Central memory CD4-positive, alpha-beta T cell (primary cell): Measurements from ENCODE around the gene VAV3.
"Not testable (repeated sequence)": the region's sequence is repeated elsewhere in the genome, so short reads cannot be mapped to it uniquely, and the experiment has no call there.

Experiments
- DNase-seq: peaks from one replicate; pipeline ENCODE4 v3.0.0; 2022
- total RNA-seq, 3 experiments: gene quantifications; one replicate each; lab custom pipeline; 2026; lab: John Stamatoyannopoulos, UW

Gene VAV3, protein sequence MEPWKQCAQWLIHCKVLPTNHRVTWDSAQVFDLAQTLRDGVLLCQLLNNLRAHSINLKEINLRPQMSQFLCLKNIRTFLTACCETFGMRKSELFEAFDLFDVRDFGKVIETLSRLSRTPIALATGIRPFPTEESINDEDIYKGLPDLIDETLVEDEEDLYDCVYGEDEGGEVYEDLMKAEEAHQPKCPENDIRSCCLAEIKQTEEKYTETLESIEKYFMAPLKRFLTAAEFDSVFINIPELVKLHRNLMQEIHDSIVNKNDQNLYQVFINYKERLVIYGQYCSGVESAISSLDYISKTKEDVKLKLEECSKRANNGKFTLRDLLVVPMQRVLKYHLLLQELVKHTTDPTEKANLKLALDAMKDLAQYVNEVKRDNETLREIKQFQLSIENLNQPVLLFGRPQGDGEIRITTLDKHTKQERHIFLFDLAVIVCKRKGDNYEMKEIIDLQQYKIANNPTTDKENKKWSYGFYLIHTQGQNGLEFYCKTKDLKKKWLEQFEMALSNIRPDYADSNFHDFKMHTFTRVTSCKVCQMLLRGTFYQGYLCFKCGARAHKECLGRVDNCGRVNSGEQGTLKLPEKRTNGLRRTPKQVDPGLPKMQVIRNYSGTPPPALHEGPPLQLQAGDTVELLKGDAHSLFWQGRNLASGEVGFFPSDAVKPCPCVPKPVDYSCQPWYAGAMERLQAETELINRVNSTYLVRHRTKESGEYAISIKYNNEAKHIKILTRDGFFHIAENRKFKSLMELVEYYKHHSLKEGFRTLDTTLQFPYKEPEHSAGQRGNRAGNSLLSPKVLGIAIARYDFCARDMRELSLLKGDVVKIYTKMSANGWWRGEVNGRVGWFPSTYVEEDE
- total RNA-seq: 4.1 to 42.7 (median 18.1) reads per million in 3 experiments

DNA sequence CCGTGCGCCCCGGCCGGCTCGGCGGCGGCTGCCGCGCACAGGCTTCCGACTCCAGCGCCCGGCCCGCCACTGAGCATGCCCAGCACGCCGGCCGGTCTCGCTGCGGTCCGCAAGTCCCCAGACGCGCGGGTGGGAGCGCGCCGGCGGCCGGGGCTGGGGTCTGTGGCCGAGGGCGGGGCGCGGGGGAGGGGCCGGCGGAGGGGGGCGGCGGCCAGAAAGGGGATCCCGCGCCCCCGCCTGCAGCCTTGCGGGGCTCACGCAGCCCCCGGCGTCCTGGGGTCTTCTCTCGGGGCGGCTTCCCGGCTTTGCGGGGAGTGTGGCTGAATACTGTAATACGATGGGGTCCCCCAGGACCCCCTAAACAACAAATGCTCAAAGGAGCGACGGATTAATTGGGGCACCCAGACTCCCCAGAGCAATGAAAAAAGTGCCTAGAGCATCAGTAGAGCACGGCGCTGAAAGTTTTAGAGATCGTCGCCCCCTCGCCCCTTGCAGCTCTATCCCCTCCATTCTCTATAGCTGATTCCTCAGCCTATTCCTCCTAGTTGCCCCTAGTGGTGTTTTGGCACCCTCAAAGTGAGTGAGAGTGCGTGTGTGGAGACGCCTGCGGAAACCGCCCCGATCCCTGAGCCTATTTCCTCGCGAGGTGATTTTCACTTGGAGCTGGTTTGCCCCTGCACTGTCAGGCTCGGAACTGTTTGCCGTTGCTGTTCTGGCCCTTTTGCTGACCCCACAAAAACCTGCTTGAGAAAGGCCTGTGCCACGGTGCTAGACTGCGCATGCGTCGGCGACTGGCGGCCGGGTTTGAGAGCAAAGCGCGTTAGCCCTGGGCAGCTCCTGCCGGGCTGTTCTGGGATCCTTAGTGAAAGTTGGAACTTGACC lies at the start of gene VAV3:
VAV3 (minus strand) TSS at position 71 of the 882 bp plus-strand sequence. CDS start 311 bp downstream, outside the sequence.
- peak; percentile 27 for DNase-seq

DNA sequence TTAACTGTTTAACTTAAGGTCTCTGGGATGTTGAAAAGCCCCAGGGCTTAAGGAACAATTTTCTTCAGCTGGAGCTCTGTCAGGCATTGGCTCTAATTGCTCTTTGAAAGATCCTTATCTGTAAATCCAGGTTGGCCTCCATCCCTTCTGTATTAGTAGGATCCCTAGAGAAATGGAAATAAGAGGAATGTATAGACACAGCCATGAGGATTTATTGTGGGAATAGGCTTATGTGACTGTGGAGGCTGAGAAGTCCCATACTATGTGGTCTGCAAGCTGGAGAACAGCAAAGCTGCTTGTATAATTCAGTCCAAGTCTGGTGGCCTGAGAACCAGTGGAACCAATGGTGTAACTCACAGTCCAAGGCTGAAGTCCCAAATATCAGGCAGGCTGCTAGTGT lies 47.6 kb upstream of the VAV3 start:
- DNase-seq: no peak

DNA sequence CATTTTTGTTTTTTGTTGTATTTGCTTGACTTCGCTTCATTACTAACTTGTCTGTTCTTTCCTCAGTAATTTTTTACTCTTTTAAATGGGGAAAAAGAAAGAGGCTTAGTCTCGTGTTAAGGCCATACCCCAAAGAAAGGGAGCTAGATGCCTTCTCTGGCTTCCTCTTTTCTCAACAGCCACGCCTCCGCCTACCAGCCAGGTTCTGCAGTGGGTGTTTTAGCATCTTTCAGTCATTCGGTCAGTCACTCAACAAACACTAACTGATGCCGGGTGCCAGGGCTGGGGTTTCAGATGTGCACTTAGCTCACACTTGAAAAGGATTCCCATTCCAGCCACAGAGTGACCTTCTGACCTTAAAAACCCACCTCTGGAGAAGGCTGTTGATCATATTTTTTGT lies 46.3 kb upstream of the VAV3 start:
- no peak for DNase-seq

DNA sequence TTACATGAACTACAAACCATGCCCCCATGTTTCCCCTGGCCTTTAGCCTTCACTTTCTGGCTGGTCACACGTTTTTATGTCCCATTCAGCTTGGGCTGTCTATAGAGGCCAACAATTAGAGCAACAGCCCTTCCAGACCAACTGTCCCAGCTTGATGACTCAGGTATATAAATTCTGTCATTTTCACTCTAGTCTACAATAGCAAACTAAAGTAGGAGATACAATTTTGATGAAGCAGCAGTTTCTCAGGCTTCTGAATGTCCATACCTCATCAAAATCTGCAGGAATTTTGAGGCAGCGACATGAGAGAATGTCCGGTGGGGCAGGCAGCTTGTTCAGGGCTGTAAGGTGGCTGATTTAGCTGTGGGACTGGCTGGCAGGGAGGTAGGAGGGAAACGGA lies 45.6 kb upstream of the VAV3 start:
- DNase-seq: no peak

DNA sequence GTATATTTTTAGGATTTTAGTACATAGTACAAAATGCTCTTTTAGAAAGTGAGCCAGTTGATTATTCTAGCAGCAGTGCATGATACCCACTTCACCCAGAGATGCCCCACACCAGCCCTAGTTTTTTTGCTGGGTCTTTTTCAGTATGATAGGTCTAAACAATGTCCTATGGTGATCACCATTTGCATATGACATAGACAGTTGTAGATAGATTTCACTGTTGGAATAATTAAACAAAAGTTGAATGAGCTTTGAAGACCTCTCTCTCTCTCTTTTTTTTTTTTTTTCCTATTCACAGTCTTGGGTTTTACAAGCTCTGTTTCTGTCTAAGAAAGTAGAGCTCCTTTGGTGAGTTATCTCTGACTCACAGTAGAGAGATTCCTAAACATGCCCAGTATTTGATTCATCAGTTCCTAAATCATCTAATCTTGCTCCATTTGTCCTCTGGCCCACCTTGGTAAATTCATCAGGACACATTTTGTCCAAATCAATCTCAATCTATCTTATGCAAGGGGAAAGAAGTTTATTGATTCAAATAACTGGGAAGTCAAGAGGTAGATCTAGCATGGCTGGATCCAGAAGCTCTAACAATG lies 44.7 kb upstream of the VAV3 start:
- no peak for DNase-seq

DNA sequence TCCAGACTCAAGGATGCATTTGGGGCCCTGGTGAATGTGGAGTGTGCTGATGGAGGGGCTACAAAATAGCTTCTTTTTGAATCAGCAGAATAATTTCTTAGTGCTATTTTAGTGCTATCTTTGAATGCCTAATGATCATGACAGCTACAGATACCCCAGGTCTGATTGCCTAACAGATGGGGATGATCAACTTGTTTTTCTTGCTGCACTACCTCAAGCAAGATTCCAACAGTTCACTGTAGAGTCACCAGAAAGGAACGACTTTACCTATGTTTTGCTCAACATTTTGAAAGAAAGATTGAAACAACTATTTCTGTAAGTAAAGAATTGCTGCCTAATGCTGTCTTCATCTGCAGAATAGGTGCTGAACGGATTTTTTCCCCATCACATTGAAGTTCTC lies 42.6 kb upstream of the VAV3 start:
- DNase-seq: no peak

DNA sequence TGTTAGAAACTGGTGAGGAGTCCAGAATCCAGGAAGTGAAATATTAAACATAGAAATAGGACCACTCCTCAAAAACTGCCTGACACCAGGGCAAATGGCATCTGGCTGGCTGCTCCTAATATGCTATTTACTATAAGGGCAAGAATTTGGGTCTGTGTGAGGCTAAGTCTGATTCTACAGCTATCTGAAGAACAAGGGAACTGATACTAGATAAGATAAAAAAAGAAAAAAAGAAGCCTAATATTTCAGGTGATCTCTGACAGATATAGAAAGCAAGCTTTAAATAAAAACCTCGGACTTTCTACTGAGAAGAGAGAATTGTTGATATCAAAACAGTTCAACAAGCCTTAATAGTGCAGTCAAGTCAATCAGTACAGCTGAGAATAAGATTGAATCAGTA lies 42.1 kb upstream of the VAV3 start:
- DNase-seq: no peak

DNA sequence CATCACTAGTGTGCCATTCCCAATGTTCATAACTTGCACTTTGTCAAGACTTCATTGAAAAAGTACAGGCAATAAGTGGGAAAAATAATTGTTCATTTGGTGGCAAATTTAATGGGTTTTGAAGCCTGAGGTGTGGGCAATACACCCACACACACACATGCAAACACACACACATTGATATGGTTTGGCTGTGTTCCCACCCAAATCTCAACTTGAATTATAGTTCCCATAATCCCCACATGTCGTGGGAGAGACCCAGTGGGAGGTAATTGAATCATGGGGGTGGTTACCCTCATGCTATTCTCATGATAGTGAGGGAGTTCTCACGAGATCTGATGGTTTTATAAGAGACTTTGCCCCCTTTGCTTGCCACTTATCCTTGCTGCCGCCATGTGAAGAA lies 39.9 kb upstream of the VAV3 start:
- not testable (repeated sequence) for DNase-seq

DNA sequence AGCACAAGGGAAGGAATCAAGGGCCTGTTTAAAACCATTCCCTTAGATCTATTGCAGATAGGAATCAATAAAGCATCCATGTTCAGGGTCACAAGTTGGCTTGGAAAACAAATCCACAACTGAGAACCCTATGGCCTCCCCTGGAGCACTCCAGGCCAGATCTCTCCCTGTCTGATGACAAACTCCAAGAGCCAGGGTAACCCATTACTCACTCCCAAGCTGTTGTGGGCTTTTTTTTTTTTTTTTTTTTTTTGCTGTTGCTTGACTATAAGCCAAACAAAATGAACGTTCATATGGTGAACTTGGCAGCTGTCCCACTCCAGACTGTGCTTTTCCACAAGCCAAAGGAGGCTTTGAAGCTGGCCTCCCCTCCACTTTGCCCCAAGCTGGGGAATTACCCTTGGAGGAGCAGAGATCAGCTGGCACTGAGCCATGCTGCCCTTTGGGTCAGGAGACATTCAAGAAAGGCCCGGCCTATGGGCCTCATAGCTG lies 35.7 kb upstream of the VAV3 start:
- no peak for DNase-seq

DNA sequence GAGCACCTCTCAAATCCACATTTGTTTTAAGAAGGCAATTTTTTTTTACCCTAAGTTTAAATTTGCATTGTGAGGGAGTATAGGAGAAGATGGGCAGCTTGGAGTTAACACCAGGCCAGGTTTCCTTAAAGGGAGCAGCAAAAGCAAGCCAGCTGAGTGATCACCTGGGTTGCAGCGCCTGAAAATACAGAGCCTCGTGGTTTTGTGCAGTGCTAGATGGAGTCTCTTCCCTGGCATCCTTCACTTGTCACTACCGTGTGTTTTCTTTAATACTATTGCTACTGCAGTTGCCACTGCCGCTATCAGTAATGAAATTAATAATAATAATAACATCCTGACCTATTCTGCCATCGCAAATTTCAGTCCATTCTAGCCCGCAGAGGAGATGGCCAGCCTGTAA lies 35.2 kb upstream of the VAV3 start:
- DNase-seq: no peak

DNA sequence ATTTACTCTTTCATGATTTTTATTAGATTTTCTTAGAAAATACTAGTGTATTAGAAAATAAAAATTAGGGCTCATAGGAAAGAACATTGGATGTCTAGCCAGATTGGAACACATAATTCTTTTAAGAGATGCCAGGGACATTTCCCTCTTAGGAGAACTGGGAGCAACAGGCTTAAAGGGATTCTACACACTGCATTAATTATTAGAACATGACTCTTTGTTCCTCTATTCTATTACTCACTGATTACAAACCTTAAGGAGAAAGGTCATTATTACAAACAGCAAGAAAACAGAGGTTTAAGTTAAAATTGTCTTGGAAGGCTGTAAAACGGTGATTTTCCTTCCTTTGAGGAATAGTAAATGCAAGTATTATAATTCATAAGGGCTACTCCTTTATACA lies 32.9 kb upstream of the VAV3 start:
- no peak for DNase-seq

DNA sequence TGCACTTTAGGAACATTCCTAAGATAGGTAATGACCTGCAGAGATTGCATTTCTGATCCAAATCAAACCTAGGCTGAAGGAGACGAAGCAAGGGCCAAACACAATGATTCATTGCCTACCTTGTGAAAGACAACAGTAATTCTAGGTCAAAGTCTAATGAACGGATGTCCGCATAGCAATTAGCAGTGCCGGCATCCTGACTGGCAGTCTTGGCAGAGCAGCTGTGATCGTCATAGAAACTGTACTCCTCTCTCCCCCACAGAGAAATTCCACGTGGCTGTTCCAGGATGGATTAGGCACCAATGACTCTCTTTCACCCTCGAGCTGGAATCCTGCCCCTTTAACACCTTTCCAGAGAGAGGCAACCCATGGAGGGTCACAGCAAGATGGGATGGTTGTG lies 28.9 kb upstream of the VAV3 start:
- DNase-seq: no peak

DNA sequence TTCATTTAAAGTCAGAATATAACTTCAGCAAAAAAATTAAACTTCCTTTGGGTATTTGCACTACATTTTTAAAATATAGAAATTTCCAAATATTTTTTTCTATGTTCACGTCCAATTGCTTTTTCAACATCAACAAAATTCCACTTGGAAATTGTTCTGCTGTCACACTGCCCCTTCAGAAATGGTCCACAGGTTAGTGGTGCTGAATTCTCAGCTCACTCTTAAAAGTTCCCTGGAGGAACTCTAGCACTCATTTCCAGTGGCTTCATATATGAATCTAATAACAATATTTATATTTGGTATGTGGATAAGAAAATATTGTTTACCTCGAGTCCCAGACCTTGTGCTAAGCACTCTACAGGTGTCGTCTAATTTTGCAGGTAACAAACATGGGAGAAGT lies 27.4 kb upstream of the VAV3 start:
- DNase-seq: no peak

DNA sequence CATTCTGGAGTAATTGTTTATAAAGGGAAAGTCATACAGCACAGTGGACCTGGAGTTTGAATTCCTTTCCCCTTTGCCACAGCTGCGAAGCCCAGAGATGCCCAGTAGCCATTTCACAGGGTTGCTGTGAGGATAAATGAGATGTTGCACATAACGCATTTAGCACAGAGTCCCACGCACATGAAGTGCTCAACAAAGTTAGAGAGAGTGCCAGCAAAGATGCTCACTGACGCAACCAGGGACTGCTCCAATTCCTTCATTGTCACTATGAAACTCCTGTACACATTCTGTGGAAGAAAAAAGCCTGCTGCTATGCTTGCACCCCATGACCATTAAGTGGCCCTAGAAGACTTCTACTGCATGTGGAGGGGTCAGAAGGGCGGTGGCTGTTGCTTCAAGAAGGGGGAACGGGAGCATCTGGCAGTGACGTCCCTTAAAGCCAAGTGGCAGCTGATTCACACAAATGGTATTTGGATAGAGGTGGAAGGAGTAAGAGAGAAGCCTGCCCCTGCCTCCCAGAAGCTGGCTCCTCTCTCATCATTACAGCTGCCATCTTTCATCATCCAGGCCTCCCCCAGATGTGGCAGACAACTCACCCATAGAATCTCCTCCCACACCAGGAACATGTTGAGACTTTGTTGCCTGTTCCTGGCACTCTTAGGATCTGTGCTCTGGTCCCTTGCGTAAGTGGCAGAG lies 26.5 kb upstream of the VAV3 start:
- no peak for DNase-seq

DNA sequence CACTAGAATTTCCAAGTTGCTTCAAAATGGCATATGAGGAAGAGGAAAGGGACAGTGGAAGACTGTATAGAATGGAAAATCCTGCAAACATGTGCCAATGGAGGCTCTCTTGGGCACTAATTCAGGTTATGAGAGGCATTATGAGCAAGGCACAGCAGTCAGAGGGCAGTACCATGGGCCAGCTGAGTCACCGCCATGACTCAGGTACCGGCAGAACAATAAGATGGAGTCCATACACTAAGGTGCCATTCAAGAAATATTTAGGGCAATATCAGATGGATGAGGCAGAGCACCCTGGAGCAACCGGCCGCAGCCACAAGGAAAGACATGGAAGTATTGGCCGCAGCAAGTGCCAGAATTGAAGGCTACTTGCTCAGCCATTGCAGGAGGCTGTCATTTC lies 25.6 kb upstream of the VAV3 start:
- no peak for DNase-seq

DNA sequence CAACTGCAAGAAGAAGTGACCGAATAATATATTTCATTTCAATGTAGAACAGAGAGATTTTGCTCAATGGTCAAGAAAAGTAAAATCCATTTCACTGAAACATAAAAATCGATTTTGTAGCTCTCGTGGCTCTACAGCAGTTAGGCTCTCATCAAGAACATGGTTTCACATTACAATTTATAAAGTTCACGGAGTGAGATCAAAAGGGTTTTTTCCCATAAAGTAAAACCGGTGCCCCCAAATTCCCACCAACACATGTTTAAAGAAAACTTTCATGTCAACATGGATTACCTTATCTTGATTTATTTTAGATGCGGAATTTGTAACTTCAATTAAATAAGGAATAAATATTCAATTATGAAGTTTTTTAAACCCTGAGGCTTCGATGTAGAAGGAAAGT lies 16.3 kb upstream of the VAV3 start:
- no peak for DNase-seq

DNA sequence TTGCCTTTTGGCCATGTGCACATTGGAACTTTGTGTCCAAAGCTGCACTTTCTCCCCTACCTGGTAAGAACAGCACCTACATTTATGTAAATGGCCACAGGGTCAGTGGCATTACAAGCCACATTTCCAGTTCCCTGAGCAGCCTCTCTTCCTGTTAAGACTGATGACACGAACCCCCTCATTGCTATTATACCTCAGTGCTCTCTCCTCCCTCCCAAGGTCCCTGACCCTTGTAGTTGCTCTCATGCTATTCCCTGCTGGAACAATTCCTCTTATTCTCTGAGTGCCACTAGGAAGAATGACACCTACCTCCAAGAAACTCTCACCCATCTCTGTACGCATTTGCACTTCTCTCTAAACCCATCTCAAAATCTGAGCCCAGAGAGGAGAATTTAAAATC lies 14.9 kb upstream of the VAV3 start:
- no peak for DNase-seq

DNA sequence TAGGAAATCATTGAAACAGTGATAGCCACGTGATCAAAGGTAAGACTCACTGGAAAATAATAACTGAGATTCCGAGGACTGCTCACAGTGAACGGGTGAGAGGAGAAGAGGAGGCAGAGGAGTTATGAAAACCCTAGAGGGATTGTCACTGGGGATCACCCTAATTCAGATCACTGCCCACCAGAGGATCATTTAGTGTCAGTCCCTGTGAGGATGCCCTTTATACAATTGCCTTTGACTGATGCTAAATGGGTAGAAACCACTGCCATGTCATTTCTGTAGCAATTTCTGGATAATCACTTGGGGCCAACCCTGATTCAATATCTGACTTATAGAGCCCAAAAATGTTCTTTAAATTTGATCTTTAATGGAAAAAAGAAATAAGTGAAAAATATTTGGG lies 14.1 kb upstream of the VAV3 start:
- DNase-seq: no peak

DNA sequence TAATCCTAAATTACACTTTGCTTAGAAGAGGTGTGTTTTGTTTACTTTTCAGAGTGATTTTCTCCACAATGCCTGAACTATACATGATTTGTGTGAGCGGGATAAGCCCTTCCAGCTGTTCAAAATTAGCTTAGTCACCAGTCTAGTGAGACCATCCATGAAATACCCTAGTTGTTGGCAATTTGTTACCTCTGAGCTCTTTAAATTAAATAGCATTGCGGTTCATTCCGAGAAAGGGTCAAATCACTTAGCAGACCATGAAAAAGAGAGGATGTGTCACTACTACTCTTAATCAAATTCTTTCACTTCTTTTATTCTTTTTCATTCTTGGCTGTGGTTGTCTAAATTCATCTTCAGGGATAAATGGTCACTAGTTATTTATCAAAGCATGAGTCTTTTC lies 11.9 kb upstream of the VAV3 start:
- no peak for DNase-seq

DNA sequence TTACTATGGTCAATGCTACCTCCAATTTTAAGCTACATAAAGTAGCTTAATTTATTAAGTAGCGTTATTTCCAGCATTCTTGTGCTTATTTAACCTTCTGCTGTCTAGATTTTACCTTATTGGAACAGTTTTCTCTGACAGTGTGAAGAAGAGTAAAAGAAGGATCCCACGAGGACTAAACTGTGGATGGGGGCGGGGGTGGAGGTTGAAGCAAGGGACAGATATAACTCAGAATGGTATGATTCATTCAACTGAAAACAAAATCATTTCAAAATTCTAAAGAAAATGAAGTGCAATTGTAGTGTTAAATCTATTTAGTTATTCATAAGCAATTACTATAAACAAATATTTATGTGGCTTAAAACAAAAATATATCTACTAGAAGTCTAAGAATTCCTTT lies 11.5 kb upstream of the VAV3 start:
- no peak for DNase-seq

DNA sequence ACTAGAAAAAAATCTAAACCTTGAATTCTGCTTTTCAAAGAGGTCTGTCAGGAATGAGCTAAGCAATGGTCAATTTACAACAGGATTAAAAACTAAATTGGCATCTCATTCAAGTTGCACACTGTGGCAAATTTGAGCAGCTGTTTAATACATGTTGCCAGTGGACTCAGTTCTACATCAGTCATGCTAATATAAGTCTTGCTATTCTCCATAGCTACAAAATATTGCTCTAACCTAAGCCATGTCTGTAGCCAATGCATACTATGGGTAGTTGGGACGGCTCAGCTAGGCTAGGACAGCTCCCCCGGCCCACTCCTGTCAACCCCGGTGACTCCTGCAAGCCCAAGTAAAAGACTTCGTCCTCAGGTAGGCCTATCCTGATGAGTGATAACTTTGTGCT lies 10.9 kb upstream of the VAV3 start:
- no peak for DNase-seq

DNA sequence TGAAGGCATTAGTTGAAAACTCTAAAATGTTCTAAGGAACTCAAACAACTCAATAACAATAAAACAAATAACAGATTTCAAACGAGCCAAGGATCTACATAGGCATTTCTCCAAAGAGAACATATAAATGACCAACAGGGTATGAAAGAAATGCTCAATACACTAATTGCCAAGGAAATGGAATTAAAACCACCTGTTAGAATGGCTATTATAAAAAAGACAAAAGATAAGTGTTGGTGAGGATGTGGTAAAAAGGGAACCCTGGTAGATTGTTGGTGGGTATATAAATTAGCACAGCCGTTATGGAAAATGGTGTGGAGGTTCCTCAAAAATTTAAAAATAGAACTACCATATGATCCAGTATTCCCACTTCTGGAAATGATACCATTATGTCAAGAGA lies 9.1 kb upstream of the VAV3 start:
- no peak for DNase-seq
